ENCODE results near the gene RERE.
"Not testable (repeated sequence)": the region's sequence is repeated elsewhere in the genome, so short reads cannot be mapped to it uniquely, and the experiment has no call there.

Gene RERE

GRCh38 chr1:8747879-8748825 is 69.3 kb downstream of the RERE start:
- DNase-seq = no peak

GRCh38 chr1:8746554-8746953 is 70.9 kb downstream of the RERE start:
- DNase-seq = no peak

- no peak for DNase-seq
These were observed 71.6 kb downstream of the RERE start for GRCh38 chr1:8745749-8746390.

- DNase-seq = no peak
These were observed 72.1 kb downstream of the RERE start for GRCh38 chr1:8745346-8745745.

GRCh38 chr1:8742022-8742924 is 75.2 kb downstream of the RERE start:
- no peak for DNase-seq

DNA sequence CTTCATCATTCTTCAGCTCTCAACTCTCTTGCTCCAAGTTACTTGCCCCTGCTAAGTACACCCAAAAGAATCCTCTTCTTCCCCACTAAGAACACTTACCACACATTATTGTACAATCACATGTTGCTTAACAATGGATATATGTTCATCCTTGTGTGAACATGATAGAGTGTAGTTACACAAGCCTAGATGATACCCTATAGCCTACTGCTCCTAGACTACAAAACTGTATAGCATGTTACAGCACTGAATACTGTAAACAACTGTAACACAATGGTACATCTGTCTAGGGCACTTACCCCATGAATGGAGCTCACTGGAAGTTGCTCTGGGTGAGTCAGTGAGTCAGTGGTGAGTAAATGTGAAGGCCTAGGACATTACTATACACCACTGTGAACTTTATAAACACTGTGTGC is 77.4 kb downstream of the RERE start:
- no peak for DNase-seq

- DNase-seq = no peak
These were observed 78.1 kb downstream of the RERE start for GRCh38 chr1:8739377-8739776.

GRCh38 chr1:8736927-8737326 is 80.5 kb downstream of the RERE start:
- no peak for DNase-seq

- no peak for DNase-seq
These were observed 84.0 kb downstream of the RERE start for GRCh38 chr1:8733484-8733883.

DNA sequence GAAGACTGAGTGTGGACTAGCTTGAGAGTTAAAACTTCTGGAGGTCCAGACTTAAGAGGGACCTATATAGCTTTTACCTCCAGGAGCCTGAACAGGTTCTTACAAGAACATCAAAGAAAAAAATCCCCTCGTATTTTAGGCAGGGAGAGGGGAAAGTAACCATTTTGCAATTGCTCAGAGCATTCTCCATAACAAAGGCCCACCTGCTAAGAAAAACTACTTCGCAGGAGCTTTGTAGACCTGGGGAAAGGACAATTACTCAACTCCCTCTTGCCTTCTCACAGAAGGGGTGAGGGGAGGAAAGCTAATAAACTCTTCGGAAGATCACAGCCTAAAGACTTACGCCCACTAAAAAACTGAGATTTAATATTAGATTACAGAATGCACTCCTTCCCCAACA is 86.3 kb downstream of the RERE start:
- no peak for DNase-seq

DNA sequence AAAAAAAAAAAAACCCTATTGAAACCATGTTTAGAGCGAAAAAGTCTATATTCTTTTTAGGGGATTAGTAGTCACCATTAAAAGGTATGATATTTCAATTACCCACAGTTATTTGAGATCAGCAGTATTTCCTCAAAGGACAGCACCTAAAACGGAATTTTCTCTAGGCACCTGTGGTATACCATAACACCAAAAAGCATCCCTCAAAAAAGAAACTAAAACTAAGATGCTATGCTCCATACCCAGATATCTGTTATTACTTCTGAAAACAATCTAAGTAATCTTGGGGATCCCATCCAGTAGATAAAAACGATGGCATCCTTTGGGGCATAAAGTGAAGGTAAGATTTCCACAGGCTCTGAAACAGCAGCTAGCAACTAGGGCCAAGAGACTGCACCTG is 89.0 kb downstream of the RERE start:
- no peak for DNase-seq

GRCh38 chr1:8727809-8728213 is 89.6 kb downstream of the RERE start:
- DNase-seq = no peak

GRCh38 chr1:8727316-8727715 is 90.1 kb downstream of the RERE start:
- DNase-seq = not testable (repeated sequence)

- not testable (repeated sequence) for DNase-seq
These were observed 90.6 kb downstream of the RERE start for GRCh38 chr1:8726801-8727186.

- no peak for DNase-seq
These were observed 94.4 kb downstream of the RERE start for GRCh38 chr1:8723010-8723409.

DNA sequence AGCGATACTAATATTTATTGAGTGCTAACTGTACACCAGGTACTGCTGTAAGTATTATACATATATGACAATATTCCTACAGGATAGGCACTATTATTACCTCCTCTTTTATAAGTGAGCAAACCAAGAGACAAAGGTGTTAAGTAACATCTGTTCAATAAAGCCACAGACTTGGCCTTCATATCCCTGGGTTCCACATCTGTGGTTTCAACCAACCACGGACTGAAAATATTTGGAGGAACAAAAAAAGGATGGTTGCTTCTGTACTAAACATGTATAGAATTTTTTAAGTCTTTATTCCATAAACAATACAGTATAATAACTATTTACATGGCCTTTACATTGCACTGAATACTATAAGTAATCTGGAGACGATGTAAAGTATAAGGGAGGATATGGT is 95.1 kb downstream of the RERE start:
- DNase-seq = no peak

GRCh38 chr1:8721679-8722324 is 95.6 kb downstream of the RERE start:
- DNase-seq = no peak

GRCh38 chr1:8720347-8720746 is 97.1 kb downstream of the RERE start:
- DNase-seq = no peak

DNA sequence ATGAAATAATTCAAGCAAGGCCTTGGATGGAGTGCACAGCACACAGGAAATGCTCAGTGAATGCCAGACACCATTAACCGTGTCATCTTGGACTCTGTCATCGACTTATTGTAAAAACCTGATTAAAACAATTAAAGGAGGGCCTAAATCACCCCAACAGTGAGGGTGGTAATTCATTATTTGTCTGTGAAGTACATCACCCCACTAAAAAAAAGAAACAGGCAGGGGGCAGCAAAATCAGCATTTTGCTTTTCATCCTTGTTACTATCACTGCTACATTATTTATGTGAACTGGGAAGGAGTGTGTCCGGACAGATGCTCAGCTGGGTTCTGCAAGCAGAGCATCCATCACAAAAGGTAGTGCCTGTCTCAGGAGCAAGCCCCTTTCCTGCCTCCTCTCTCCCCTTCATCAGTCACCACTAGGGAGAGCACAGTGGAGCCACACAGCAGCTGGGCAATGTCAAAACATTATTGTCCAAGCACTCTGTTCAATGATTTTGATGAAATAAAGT is 98.5 kb downstream of the RERE start:
- DNase-seq = no peak

- no peak for DNase-seq
These were observed 100.3 kb downstream of the RERE start for GRCh38 chr1:8717148-8717547.

- DNase-seq = no peak
These were observed 101.2 kb downstream of the RERE start for GRCh38 chr1:8716238-8716637.

GRCh38 chr1:8714173-8714572 is 103.3 kb downstream of the RERE start:
- no peak for DNase-seq
